HG03432 (cell line): Measurements from ENCODE around the gene ZNF330.

Experiments used
- ATAC-seq: cut with Tn5 transposase; IDR thresholded peaks from one replicate; pipeline ENCODE4 v1.9.1; 2021; ENCODE audit warnings: mild to moderate bottlenecking, moderate library complexity; ENCODE audit not compliant: unreplicated experiment

The ZNF330 gene

DNA sequence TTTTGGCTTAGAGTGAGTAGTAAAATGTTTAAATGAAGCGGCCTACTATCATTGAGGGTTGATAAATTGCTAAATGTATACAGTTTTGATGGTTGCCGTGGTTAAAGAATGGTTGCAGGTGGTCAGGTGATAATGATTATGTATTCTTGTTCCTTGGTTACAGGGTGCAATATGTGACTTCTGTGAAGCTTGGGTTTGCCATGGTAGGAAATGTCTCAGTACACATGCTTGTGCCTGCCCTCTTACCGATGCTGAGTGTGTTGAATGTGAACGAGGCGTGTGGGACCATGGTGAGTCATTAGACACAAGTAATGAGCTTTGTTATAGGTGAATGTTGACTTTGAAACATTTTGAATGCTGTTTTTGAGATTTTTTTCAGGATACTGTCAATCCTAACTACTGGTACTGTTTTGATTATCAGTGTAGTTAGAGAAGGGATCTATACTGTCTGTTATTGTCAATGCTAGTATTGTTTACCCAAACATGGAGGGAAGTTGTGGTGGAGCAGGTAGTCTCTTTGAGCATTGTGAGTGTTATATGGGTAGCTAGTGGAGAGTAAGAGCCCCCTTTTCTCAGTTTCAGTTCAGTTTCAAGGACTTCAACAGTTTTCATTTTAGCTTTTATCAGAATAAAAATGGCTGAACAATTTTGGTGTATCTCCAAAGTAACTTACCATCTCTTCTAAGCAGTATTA, 8.9 kb downstream of the ZNF330 start:
- peak; percentile 68 for ATAC-seq

DNA sequence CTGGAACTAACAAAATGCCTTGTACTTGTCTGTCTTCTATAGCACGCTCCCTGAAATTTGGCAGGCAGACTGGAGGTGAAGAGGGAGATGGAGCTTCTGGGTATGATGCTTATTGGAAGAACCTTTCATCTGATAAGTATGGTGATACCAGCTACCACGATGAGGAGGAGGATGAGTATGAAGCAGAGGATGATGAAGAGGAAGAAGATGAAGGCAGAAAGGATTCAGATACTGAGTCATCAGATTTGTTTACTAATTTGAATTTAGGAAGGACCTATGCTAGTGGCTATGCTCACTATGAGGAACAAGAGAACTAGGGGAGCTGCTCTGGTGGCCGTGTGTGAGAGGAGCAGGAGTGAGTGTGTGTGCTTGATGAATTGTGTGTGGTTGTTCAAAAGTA, 13.0 kb downstream of the ZNF330 start:
- no peak for ATAC-seq

DNA sequence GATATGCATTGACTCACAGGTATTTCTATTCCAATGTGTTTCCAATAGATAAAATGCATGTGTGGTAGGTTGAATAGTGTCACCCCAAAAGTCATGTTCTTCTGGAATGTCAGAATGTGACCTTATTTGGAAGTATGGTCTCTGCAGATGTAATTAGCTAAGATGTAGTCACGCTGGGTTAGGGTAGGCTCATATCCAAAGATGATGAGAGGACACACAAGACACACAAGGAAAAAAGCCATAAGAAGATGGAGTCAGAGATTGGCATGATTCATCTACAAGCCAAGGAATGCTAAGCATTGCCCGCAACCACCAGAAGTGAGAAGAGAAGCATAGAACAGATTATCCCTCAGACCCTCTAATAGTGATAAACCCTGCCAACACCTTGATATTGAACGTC, 17.5 kb downstream of the ZNF330 start:
- ATAC-seq: no peak

DNA sequence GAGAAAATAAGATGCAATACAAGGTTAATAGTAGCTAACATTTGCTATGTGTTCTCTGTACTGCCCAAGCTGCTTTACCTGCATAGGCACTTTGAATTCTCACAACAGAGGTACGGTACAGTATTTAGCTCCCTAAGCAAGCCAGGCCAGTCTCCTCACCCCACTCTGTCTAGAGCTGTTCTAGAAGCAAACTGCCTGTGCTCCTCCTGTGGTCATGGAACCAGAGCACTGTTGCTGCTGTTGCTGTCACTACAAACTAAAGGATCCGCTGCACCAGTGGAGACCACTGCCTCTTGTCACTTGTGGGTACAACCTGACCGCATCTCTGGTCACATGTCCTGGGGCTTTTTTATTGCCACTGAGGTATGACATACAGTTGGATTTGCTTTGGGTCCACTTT, 19.6 kb downstream of the ZNF330 start:
- ATAC-seq: no peak

DNA sequence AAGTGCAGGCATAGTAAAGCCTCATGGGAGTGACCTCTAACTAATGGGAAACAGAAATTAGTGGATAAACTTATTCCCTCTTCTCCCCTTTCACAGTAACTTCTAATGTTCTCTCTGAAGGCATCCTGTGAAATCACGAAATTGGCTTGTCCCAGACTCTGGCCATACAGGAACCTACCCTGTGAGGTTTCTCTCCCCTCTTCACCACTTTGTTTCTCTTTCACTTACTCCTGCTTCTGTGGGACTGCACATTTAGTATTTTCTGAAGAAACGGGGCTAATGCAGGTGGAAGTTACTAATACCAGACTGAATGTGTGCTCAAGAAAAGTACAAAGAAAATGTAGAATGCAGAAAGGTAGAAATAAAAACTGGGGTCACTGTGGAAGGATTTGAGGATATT, 20.0 kb downstream of the ZNF330 start:
- peak; percentile 54 for ATAC-seq

DNA sequence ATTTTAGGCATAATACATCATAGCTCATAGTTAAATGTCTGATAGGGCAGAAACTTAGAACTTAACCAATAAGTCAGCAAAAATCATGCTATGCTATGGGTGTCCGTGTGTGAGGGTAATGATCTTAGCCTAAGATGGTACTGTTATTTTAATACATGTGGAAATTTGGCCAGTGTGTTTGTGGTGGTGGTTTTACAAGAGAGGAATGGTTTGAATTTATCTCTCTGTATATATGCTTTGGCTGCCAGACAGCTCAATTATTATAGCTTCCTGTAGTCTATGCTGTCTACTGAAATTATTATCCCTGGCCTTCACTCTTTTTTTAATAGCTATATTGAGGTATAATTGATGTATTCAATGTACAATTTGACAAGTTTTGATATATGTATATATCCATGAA, 21.3 kb downstream of the ZNF330 start:
- no peak for ATAC-seq

DNA sequence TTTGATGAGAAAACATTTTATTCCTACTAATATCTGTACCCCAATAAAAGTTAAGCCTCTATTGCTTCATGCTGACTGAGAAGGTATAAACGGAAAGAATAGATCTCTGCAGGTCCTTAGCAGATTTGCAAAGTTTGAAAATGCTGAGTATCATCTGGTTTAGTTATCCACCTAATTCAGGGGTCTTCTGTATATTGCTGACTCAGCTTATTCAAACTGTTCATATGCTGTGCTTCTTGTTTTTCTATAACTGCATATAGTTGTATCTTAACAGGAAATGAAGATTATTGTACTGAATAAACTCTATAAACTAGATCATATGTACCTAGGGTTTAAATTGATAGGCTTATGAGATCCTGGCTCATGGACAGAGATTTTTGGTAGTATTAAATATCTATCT, 23.7 kb downstream of the ZNF330 start:
- no peak for ATAC-seq

DNA sequence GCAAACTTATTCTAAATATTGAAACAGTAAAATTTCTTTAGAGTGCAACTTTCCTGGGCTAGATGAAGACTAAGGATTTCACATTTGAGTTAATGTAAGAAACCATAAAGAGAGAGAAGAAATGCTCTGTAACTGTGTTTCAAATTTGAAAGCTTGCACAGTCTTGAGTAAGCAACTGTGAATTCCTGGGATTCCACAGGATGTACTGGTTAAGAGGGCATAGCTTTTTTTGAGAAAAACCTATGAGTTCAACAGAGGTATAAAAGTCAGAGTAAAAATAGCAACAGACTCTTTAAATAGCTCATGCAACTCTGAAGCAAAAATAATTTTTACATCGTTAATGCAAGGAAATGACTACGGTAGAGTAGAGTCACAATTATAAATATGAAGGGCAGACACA, 25.5 kb downstream of the ZNF330 start:
- ATAC-seq: no peak

DNA sequence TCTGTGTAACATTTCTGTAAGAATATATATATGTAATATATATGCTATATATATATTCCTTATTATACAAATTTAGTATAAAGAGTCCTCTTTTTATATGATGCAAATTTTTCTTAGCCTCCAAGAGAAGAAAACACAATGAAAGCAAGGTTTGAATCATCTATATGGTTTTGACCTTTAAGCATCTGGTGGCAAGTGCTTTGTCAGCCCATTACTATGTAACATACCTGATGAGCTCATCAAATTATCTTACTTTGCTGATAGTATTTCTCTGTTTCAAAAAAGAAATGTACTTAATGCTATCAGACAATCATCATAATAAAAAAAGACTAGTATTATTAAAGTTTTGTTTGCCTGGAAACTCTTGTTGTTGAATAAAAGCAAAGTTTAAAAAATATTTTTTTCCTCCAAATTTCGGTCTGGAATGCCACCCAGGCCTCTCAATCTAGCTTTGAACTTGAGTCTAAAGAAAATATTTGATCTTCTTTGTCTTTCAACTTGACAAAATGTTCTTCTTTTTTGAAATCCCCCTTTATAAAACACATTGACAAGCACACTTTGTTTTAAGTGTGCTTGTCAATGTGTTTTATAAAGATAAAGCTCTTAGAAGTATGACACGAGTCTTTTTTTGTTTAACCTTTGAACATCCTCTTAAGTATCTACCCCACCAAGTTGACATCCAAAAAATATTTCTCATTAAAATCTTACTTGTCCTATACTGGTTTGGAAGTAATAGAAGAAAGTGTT, 26.2 kb downstream of the ZNF330 start:
- ATAC-seq: no peak

DNA sequence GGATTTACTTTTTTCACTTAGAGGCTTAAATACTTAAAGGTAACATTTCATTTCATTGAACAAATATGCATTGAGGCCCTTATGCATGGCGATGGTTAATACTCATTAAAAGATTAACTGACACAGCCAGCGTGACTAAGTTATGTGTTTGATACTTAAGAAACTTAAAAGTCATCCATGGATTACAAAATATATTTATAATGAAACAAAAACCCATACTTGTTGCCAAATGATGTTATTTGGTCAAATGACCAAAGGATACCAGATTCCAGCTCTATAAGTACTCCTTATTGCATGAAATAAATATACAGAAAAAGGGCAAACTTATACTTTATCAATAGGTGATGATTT, 26.7 kb downstream of the ZNF330 start:
- no peak for ATAC-seq

DNA sequence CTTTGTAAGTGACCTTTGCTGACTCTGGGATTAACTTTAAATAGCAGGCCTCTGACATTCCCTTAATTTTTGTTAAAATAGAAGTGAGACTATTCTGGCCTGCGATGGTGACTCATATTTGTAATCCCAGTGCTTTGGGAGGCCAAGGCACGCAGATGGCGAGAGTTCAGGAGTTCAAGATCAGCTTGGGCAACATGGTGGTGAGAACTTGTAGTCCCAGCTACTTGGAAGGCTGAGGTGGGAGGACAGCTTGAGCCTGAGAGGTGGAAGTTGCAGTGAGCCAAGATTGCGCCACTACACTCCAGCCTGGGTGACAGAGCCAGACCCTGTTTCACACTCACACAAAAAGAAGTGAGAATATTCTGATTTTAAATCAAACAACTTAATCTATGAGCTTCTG, 27.3 kb downstream of the ZNF330 start:
- ATAC-seq: no peak

DNA sequence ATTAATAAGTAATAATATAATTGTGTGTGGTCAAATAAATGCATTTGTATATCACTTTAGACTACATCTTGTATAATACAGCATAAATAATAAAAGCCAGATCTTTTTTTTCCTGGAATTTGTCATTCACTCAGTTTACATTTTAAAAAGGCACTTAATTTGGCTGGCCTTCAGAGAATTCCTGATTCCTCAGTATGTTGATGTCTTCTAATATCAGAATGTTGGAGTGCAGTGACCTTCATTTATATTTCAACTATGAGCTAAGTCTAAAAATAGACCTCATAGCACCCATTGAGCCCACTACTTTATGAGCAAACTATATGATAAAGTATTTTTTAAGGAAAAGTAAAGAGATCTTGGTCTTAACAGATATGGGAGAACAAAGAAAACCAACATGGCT, 27.8 kb downstream of the ZNF330 start:
- no peak for ATAC-seq

DNA sequence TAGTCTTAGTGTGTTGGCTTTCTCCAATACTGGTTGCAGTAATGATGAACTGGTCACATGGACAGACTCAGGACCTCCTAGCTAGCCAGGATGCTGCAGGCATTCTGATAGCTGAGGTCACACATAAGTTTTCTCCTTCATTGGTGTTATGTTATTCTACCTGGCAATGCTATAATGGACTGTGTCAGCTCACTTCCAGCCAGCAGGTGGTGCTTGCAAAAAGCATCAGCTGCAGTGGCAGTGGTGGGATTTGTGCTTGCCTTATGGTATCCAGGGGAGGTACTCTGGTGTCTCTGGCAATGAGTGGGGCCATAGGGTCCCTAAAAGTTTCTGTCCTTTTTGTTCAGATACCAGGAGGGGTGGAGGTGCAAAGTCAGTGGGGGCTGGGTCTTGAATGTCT, 33.6 kb downstream of the ZNF330 start:
- ATAC-seq: no peak

DNA sequence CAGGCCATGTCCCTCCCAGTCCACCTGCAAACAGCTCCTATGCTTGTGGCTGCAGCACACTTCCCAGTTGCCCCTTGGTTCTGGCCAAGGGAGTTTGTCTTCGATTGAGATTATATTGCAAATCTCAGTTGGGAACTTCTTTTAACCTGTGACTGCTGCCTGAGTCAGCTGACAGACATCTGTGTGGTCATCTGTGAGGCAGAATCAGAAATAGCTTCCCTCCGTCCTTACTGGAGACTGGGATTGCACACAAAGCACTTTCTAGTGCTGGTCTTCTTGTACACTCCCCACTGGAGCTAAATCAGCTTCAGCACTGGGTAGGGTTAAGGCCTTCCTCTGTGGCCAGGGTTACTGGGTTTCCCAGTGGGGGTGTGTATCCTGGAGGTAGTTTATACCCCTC, 34.3 kb downstream of the ZNF330 start:
- no peak for ATAC-seq

DNA sequence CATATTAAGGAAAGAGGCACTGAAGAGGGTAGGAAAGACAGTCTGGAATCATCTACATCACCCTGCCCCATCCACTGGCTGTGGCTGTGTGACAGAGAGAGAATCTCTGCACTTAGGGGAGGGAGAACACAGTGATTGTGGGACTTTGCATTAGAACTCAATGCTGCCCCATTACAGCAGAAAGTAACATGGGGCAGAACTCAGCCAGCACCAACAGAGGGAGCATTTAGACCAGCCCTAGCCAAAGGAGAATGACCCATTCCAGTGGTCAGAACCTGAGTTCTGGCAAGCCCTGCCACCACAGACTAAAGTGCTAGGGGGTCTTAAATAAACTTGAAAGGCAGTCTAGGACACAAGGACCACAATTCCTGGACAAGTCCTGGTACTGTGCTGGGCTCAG, 37.9 kb downstream of the ZNF330 start:
- no peak for ATAC-seq

DNA sequence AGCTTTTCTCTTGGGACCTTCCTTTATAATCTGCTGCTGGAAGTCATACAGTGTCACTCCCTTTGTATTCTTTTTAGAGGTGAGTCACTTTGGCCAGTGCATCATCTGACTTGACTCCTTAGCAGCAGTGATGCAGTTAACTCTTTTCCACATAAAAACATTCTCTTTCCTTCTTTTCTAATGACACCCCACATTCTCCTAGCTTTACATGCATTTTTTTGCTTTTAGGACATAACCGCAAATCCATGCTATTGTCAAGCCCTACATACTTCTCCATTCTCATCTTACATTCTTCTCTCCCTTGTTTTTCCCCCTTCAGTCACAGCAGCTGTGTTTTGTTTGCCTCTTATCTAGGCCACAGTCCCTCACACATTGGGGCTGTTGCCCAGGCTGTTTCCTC, 55.1 kb downstream of the ZNF330 start:
- ATAC-seq: no peak

DNA sequence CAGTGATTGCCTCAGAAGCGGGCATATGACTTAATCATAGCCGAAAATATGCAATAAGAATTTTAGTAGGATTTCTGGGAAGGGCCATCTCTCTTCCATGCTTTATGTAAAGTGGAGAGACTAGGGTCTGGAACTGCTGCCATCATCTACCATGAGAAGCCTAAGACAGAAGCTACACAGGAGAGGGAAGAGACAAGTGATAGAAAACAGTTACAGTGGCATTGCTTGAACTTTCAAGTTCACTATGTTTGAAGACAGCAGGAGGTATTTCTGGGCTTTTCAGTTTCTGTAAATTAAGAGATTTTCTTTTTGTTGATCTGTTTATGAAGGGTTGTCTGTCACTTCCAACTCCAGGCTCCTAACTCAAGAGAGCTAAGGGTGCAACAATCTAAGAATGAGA, 62.5 kb downstream of the ZNF330 start:
- no peak for ATAC-seq

DNA sequence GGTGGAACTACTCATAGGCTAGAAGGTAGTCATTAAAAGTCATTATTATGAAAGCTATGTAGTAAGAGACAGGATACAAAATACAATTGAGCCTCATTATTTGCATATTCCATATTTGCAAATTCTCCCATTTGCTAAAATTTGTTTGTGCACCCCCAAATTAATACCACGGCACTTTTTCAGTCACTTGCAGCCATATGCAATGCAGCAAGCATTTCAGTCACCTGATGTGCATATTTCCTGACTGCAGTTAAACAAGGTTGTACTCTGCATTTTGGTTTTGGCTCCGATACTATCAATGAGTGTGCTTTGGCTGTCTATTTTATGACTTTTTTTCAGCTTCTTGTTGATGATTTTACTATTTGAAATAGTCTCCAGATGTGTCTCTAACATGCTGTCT, 62.9 kb downstream of the ZNF330 start:
- no peak for ATAC-seq
